ENCODE results near the gene EWSR1. TPM values are rescaled to one million over a fixed set of nuclear protein-coding genes. Genes with fewer than 3 reads are reported as not detected.

Gene EWSR1
- total and polyA plus RNA-seq, 2 donors (not counting 1 experiment from before 2014, with no cell fraction given), result 281 to 295 TPM

- POLR2A ChIA-PET, result interaction anchor here (0.6 kb wide), 1 partner anchor 75 kb away, joined by 3 read pairs; no protein-coding TSS in a partner anchor
- H3K27ac Mint-ChIP-seq, result no peak overlapping the region
- H3K4me1 Mint-ChIP-seq, result peaks cover 17% of the 10 kb centered on the region
These were observed 34.8 kb downstream of the EWSR1 start for GRCh38 chr22:29302681-29303465.

More at GRCh38 chr22:29302681-29303465, 34.8 kb downstream of the EWSR1 start:
- H3K4me3 ChIP-seq (ENCODE audit: control extremely low read depth in 1 of 5, extremely low read depth in 1 of 5, insufficient read depth in 1 of 5, low read depth in 2 of 5, low read length in 4 of 5), result no peak overlapping the region
- no peak overlapping the region for H2AFZ ChIP-seq (ENCODE audit: insufficient read depth, low read depth, low read length, poor library complexity, severe bottlenecking)
- no peak overlapping the region for H3K27ac ChIP-seq (ENCODE audit: low read length in 2 of 2)
- Mint-ChIP-seq H3K4me3 (no peak overlapping the region), H3K27me3 (peaks cover 21% of the 10 kb centered on the region), H3K9me3 (ENCODE audit: insufficient read depth) (no peaks in the 10 kb centered on the region)
- CTCF ChIA-PET, result no interaction called here
- WGBS (ENCODE audit: insufficient coverage), result 66% methylated on average over 12 of the region's 13 CpGs
- no peak overlapping the region for H3K9ac ChIP-seq (ENCODE audit: low read length)
- TF ChIP-seq EZH2 (IDR thresholded peaks at IDR 0.05; ENCODE audit: borderline replicate concordance, insufficient read depth, low read depth, low read length, poor library complexity, severe bottlenecking) (no peak), CTCF (IDR thresholded peaks at IDR 0.05) (no peak)
- peaks cover 11 to 17% of the 10 kb centered on the region in 2 donors for H3K4me1 ChIP-seq (ENCODE audit: control insufficient read depth in 2 of 2, insufficient read depth in 2 of 2, low read length in 2 of 2)
- intact Hi-C loops (cut with micrococcal nuclease), result no loop called here
- peaks cover 14% of the 10 kb centered on the region for H4K20me1 ChIP-seq (ENCODE audit: control insufficient read depth, insufficient read depth, low read length, poor library complexity, severe bottlenecking)
- ATAC-seq (ENCODE audit: low read depth) (no peak), DNase-seq (no peak)
- H3K27me3 ChIP-seq (replicated peaks in 1 of 4; ENCODE audit: control extremely low read depth in 1 of 4, control insufficient read depth in 3 of 4, insufficient read depth in 4 of 4, low read length in 3 of 4), result peaks cover 0 to 27% (median 16%) of the 10 kb centered on the region in 4 experiments
- H3K9me3 ChIP-seq (ENCODE audit: control extremely low read depth in 1 of 3, control insufficient read depth in 2 of 3, insufficient read depth in 1 of 3, low read length in 2 of 3), result peaks cover 0 to 11% (median 0%) of the 10 kb centered on the region in 3 donors
- H3K4me2 ChIP-seq (replicated peaks; ENCODE audit: low read depth, low read length, poor library complexity, severe bottlenecking), result no peak overlapping the region
- peaks cover 2% of the 10 kb centered on the region for H3K79me2 ChIP-seq (ENCODE audit: control insufficient read depth, insufficient read depth, low read length)
- H3K36me3 ChIP-seq (replicated peaks in 1 of 2; ENCODE audit: control extremely low read depth in 1 of 2, control insufficient read depth in 1 of 2, extremely low read depth in 1 of 2, insufficient read depth in 2 of 2, low read length in 1 of 2), result peaks cover 5 to 23% of the 10 kb centered on the region in 2 experiments

All from B cell (primary cell).